AG09309 (cell line): ENCODE measurements around the gene ANKDD1A.

Source experiments
- DNase-seq: peaks from one replicate; pipeline ENCODE4 v3.0.0-alpha.2; 2010; ENCODE audit warnings: low read depth
- H3K4me3 ChIP-seq: 2 replicates; pipeline ENCODE4 v1.5.1; 2011; ENCODE audit warnings: mild to moderate bottlenecking, low read depth, low read length, moderate library complexity; ENCODE audit not compliant: control insufficient read depth
- TF ChIP-seq, protein P1 (sequence below): IDR thresholded peaks from 2 replicates; pipeline ENCODE4 v1.5.1; 2011; ENCODE audit warnings: mild to moderate bottlenecking, low read depth, low read length, inconsistent platforms; ENCODE audit not compliant: insufficient read depth, control insufficient read depth; ENCODE audit errors: missing control alignments

ANKDD1A gene

DNA sequence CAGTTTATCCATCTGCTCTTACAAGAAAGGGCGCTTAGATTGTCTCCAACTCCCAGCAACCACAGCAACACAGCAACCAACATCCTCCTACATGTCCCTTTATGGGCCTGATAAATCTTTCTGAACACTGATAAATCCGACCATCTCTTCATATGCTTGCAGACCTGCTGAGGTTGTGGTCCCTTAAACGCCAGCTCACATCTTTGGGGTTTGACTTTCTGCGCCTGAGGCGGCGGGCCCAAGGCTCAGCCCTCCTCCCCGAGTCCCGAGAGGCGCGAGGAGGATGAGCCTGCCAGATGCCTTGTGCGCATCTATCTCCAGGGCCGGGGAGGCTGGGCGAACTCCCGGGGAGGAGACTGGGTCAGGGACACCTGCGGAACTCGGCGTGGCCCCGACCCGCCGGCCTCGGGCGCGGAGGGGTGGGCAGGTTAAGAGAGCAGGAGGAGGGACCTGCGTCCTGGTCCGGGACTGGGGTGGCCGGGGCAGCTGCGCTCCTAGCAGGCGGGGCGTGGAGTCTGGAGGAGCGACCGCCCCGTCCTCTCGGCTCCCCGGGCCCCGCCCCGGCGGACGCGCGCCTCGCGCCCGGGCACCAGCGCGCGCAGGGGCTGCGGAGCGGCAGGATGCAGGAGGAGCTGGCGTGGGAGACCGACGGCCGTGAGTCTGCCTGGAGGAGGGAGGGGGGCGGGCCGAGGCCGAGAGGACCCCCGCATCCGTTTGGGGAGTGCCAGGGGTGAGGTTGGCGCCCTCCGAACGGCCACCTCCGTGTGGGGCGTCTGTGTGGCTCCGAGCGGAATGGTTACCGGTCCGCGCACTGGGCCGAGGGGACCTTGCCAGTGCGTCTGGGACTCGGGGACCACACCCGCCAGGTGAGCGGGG, at the start of gene ANKDD1A:
Gene ANKDD1A, plus strand, starts transcription at position 592 of the 876 bp plus-strand sequence. Its CDS starts 29 bp downstream, at position 621.
- H3K4me3 ChIP-seq: peak within 1 kb of the TSS; percentile 78
- TF ChIP-seq, protein P1, sequence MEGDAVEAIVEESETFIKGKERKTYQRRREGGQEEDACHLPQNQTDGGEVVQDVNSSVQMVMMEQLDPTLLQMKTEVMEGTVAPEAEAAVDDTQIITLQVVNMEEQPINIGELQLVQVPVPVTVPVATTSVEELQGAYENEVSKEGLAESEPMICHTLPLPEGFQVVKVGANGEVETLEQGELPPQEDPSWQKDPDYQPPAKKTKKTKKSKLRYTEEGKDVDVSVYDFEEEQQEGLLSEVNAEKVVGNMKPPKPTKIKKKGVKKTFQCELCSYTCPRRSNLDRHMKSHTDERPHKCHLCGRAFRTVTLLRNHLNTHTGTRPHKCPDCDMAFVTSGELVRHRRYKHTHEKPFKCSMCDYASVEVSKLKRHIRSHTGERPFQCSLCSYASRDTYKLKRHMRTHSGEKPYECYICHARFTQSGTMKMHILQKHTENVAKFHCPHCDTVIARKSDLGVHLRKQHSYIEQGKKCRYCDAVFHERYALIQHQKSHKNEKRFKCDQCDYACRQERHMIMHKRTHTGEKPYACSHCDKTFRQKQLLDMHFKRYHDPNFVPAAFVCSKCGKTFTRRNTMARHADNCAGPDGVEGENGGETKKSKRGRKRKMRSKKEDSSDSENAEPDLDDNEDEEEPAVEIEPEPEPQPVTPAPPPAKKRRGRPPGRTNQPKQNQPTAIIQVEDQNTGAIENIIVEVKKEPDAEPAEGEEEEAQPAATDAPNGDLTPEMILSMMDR: no peak
- DNase-seq: no peak

DNA sequence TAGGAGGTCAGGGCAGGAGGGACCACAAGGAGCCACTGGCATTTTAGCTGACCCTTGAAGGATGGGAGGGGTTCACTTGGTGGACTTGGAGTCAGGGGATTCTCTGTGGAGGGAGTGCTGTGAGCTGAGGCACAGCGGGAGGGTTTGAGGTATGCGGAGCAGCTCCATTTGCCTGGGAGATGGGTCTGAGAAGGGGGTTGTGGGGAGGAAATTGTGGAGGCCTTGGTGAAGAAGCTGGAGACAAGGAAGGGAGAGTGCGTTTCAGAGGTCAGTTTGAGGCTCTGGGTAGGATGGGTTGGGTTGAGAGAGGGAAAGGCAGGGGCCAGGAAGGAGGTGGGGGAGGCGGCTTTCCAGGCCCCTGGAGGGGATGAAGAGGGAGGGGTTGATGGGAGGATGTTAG, 49.7 kb upstream of the ANKDD1A start:
- DNase-seq: no peak
- H3K4me3 ChIP-seq: no peak overlapping the region
- TF ChIP-seq, protein P1: no peak

DNA sequence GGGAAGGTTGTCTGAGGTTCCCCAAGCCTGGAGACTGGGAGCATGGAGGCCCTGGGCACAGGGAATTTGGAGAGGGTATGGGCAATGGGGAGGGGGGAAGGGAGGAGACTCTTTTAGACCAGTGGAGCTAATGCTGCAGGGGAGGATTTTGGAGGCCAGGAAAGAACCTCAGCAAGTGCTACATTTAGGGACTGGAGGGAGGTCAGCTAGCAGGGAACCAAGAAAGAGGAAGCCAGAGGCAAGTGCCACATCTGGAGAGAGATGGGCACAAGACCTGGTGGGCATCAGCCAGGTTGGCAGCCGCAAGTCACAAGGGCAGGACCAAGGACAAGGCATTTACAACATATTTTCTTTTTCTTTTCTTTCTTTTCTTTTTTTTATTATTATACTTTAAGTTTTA, 49.3 kb upstream of the ANKDD1A start:
- H3K4me3 ChIP-seq: no peak overlapping the region
- TF ChIP-seq, protein P1: no peak
- DNase-seq: no peak

DNA sequence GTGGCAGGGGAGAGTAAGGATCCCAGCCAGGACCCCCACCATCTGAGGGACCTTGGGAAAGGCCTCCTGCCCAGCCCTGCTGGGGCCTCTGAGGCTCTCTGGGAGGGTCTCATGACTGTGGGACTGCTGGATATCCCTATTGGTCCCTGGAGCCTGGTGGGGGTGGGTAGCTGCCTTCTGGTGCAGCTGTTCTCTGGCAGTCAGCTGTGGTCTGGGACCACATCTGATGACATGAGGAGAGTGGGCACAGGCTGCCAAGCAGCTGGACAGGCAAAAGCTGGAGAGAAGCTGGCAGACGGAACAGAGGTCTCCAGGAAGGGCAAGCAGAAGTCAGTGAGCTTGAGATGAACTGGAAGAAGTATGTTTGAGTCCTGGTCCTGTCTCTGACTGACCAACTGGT, 47.6 kb upstream of the ANKDD1A start:
- H3K4me3 ChIP-seq: no peak overlapping the region
- no peak for DNase-seq
- TF ChIP-seq, protein P1: no peak

DNA sequence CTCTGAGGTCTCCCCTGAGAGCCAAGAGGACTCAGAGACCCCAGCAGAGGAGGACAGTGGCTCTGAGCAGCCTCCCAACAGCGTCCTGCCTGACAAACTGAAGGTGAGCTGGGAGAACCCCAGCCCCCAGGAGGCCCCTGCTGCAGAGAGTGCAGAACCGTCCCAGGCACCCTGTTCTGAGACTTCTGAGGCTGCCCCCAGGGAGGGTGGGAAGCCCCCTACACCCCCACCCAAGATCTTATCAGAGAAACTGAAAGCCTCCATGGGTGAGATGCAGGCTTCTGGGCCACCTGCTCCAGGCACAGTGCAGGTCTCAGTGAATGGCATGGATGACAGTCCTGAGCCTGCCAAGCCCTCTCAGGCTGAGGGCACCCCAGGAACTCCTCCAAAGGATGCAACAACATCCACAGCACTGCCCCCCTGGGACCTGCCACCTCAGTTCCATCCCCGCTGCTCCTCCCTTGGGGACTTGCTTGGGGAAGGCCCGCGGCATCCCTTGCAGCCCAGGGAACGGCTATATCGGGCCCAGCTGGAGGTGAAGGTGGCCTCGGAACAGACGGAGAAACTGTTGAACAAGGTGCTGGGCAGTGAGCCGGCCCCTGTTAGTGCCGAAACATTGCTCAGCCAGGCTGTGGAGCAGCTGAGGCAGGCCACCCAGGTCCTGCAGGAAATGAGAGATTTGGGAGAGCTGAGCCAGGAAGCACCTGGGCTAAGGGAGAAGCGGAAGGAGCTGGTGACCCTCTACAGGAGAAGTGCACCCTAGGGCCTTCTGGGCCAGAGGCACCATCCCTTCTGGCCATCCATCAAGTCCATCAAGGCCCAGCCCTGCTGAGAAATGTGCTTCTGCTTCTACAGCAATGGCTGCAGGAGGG, 46.3 kb upstream of the ANKDD1A start:
- DNase-seq: no peak
- H3K4me3 ChIP-seq: no peak overlapping the region
- TF ChIP-seq, protein P1: no peak

DNA sequence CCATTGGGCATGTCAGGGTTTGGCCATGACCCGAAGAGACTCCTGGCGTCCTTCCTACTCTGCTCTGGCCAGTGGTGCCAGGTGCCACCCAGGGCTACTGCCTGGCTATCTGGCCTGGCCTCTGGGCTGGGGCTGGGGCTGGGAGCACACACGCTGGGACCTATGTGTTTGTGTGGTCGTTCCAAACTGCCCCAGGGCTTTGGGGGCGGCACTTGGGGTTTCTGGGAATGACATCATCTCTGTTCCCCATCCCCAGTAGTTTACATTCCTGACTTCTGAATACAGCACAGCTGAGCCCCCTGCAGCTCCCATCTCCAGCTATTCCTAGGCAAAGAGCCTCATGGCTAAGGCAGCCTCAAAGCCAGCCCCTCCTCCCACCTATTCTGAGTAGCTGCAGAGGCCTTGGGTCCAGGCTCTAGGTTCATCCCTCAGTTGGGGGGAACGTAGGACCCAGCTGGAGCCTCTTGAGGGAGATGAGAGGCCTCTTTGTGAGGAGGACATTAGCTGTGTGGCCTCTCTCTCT, 45.6 kb upstream of the ANKDD1A start:
- DNase-seq: no peak
- TF ChIP-seq, protein P1: no peak
- H3K4me3 ChIP-seq: no peak overlapping the region
